GM12878 (cell line): Measurements from ENCODE around the gene MRPL2. TPM values are rescaled to one million over a fixed set of nuclear protein-coding genes. Genes with fewer than 3 reads are reported as not detected.
A peak's percentile ranks its signal among the peaks of the same experiment; 100 is the strongest.

Experiments used
- CBX5 ChIP-seq: sonication (generic); IDR thresholded peaks from 2 replicates; pipeline ENCODE4 v1.6.1; 2016; ENCODE audit warnings: low read depth, moderate library complexity, mild to moderate bottlenecking, inconsistent platforms
- DPF2 ChIP-seq: fragments of 450-650 bp; IDR thresholded peaks from 2 replicates; pipeline ENCODE4 v1.6.1; 2017; ENCODE audit warnings: mild to moderate bottlenecking
- FOXM1 ChIP-seq: IDR thresholded peaks from 2 replicates; pipeline ENCODE4 v1.6.1; 2012; ENCODE audit warnings: low read depth, mild to moderate bottlenecking, inconsistent platforms, low read length, moderate library complexity
- GATAD2B ChIP-seq: fragments of 450-650 bp; conservative IDR thresholded peaks from 2 replicates; pipeline ENCODE4 v1.6.1; 2017; ENCODE audit warnings: low read depth, mild to moderate bottlenecking, moderate library complexity
- HDAC6 ChIP-seq: fragments of 200-600 bp; sonication (generic); IDR thresholded peaks from one replicate; pipeline ENCODE4 v1.8.0; 2017; ENCODE audit warnings: antibody characterized with exemption; ENCODE audit not compliant: unreplicated experiment
- IKZF1 ChIP-seq: fragments of 450-650 bp; conservative IDR thresholded peaks from 2 replicates; pipeline ENCODE4 v1.6.1; 2017; ENCODE audit warnings: antibody characterized with exemption, mild to moderate bottlenecking
- IKZF2 ChIP-seq, 2 experiments: fragments of 450-650 bp; IDR thresholded peaks; 2 replicates each; pipeline ENCODE4 v1.6.1; 2017; ENCODE audit warnings: mild to moderate bottlenecking in 2 of 2, moderate library complexity in 2 of 2
- JUNB ChIP-seq: IDR thresholded peaks from 2 replicates; pipeline ENCODE4 v1.6.1; 2016; ENCODE audit warnings: antibody characterized with exemption, mild to moderate bottlenecking
- MEF2B ChIP-seq: fragments of 450-650 bp; IDR thresholded peaks from 2 replicates; pipeline ENCODE4 v1.6.1; 2018; ENCODE audit warnings: mild to moderate bottlenecking, moderate library complexity; ENCODE audit not compliant: partially characterized antibody, poor library complexity, severe bottlenecking
- MTA2 ChIP-seq: fragments of 450-650 bp; IDR thresholded peaks from 2 replicates; pipeline ENCODE4 v1.6.1; 2016; ENCODE audit warnings: low read depth, mild to moderate bottlenecking, moderate library complexity
- NR2C2 ChIP-seq: IDR thresholded peaks from 2 replicates; pipeline ENCODE4 v1.6.1; 2011; ENCODE audit warnings: borderline replicate concordance, low read depth; ENCODE audit not compliant: control insufficient read depth, insufficient read length
- RAD21 ChIP-seq: IDR thresholded peaks from 2 replicates; pipeline ENCODE4 v1.6.1; 2011; ENCODE audit warnings: mild to moderate bottlenecking, low read depth, low read length, moderate library complexity; ENCODE audit not compliant: insufficient read depth
- RUNX3 ChIP-seq: IDR thresholded peaks from 2 replicates; pipeline ENCODE4 v1.6.1; 2012; ENCODE audit warnings: low read length, inconsistent platforms
- SMAD1 ChIP-seq: fragments of 450-650 bp; IDR thresholded peaks from 2 replicates; pipeline ENCODE4 v1.6.1; 2018; ENCODE audit warnings: mild to moderate bottlenecking, low read depth; ENCODE audit not compliant: partially characterized antibody
- STAT1 ChIP-seq: fragments of 450-650 bp; conservative IDR thresholded peaks from 2 replicates; pipeline ENCODE4 v1.6.1; 2014; ENCODE audit warnings: antibody characterized with exemption, mild to moderate bottlenecking
- TCF12 ChIP-seq: IDR thresholded peaks from 2 replicates; pipeline ENCODE4 v1.6.1; 2011; ENCODE audit warnings: low read depth, mild to moderate bottlenecking, low read length
- YY1 ChIP-seq: IDR thresholded peaks from 2 replicates; pipeline ENCODE4 v1.6.1; 2011; ENCODE audit warnings: low read depth, mild to moderate bottlenecking, low read length
- polyA plus RNA-seq, 11 experiments: library from polyadenylated mRNA; depleted of rRNA in 4 of 11; unstranded in 6 of 11; stranded (reverse) in 5 of 11; fragments of >200 nt; fragmentation: Nextera tagmentation in 4 of 11; fragmentation: Illumina TruSeq in 1 of 11; extraction: Ambion mirVana in 4 of 11; extraction: Trizol in 1 of 11; gene quantifications; 1 replicate in 1 of 11; 2 replicates in 10 of 11; pipeline versions ENCODE4 v1.2.1 to v1.2.3, GENCODE V29; 2011 to 2016; ENCODE audit warnings: inconsistent platforms in 2 of 11, missing spikeins in 2 of 11, low read depth in 1 of 11
- total RNA-seq, 4 experiments: library from RNA; depleted of rRNA in 3 of 4; stranded (reverse); fragments of >200 nt in 3 of 4; fragmentation: Illumina TruSeq in 1 of 4; extraction: Trizol in 1 of 4; gene quantifications; 2 replicates each; pipeline versions ENCODE4 v1.2.1 to v1.2.3, GENCODE V29; 2013 to 2021
- TF ChIP-seq, protein P1 (sequence below): IDR thresholded peaks from 2 replicates; pipeline ENCODE4 v1.6.1; 2011; ENCODE audit warnings: borderline replicate concordance, low read depth, mild to moderate bottlenecking, moderate library complexity, low read length; ENCODE audit not compliant: insufficient read depth, poor library complexity, severe bottlenecking
- TF ChIP-seq, protein P2 (sequence below): fragments of 450-650 bp; IDR thresholded peaks from 2 replicates; pipeline ENCODE4 v1.6.1; 2017; ENCODE audit warnings: mild to moderate bottlenecking, low read depth, inconsistent platforms; ENCODE audit not compliant: poor library complexity, severe bottlenecking
- TF ChIP-seq, protein P3 (sequence below): IDR thresholded peaks from 2 replicates; pipeline ENCODE4 v1.6.1; 2012; ENCODE audit warnings: low read length, inconsistent platforms
- TF ChIP-seq, protein P4 (sequence below): fragments of 450-650 bp; IDR thresholded peaks from 2 replicates; pipeline ENCODE4 v1.6.1; 2017; ENCODE audit warnings: low read depth, mild to moderate bottlenecking, moderate library complexity

Gene MRPL2
- total and polyA plus RNA-seq, 10 of the 15 experiments (the other 5 are each of a cell fraction or from before 2014, with no cell fraction given), result 29.7 to 125 (median 50.2) TPM

DNA sequence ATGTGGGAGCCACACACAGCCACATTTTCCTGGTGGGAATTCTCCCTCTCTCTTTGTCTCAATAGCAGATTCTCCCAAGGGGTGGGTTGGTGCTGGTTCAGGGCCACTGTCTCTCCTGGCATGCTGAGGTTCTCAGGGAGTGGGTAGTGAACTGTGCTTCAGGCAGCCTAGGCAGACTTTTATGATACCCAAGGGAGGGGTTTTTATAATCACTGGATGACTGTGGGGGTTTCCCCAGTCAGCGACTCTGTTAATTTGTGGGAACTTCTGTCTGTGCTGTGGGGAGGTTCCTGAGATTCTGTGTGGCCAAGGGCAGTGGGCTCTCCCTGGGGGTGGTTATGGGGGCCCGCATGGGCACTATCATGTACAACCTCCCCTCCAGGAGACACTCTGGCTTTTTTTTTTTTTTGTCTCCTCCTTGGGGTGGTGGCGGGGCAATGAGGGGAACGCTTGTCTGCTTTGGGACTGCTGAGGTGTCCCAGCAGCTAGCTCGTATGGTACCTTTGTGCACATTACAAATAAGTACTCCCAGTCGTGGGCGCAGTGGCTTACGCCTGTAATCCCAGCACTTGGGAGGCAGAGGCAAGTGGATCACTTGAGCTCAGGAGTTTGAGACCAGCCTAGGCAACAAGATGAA, 26.9 kb upstream of the MRPL2 start (continued):
- TF ChIP-seq CBX5, result no peak
- TF ChIP-seq, protein P1, sequence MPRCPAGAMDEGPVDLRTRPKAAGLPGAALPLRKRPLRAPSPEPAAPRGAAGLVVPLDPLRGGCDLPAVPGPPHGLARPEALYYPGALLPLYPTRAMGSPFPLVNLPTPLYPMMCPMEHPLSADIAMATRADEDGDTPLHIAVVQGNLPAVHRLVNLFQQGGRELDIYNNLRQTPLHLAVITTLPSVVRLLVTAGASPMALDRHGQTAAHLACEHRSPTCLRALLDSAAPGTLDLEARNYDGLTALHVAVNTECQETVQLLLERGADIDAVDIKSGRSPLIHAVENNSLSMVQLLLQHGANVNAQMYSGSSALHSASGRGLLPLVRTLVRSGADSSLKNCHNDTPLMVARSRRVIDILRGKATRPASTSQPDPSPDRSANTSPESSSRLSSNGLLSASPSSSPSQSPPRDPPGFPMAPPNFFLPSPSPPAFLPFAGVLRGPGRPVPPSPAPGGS, result peak; percentile 58
- peak; percentile 52 to 58; a peak in 2 of 4 replicates for TF ChIP-seq IKZF2 (IDR thresholded peaks at IDR 0.05)
- TF ChIP-seq, protein P2, sequence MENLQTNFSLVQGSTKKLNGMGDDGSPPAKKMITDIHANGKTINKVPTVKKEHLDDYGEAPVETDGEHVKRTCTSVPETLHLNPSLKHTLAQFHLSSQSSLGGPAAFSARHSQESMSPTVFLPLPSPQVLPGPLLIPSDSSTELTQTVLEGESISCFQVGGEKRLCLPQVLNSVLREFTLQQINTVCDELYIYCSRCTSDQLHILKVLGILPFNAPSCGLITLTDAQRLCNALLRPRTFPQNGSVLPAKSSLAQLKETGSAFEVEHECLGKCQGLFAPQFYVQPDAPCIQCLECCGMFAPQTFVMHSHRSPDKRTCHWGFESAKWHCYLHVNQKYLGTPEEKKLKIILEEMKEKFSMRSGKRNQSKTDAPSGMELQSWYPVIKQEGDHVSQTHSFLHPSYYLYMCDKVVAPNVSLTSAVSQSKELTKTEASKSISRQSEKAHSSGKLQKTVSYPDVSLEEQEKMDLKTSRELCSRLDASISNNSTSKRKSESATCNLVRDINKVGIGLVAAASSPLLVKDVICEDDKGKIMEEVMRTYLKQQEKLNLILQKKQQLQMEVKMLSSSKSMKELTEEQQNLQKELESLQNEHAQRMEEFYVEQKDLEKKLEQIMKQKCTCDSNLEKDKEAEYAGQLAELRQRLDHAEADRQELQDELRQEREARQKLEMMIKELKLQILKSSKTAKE, result peak; percentile 34
- no peak for TF ChIP-seq HDAC6
- peak; percentile 61 for TF ChIP-seq IKZF1
- TF ChIP-seq, protein P3, sequence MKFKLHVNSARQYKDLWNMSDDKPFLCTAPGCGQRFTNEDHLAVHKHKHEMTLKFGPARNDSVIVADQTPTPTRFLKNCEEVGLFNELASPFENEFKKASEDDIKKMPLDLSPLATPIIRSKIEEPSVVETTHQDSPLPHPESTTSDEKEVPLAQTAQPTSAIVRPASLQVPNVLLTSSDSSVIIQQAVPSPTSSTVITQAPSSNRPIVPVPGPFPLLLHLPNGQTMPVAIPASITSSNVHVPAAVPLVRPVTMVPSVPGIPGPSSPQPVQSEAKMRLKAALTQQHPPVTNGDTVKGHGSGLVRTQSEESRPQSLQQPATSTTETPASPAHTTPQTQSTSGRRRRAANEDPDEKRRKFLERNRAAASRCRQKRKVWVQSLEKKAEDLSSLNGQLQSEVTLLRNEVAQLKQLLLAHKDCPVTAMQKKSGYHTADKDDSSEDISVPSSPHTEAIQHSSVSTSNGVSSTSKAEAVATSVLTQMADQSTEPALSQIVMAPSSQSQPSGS, result peak; percentile 22; the same call in 1 of the 2 replicates
- TF ChIP-seq, protein P4, sequence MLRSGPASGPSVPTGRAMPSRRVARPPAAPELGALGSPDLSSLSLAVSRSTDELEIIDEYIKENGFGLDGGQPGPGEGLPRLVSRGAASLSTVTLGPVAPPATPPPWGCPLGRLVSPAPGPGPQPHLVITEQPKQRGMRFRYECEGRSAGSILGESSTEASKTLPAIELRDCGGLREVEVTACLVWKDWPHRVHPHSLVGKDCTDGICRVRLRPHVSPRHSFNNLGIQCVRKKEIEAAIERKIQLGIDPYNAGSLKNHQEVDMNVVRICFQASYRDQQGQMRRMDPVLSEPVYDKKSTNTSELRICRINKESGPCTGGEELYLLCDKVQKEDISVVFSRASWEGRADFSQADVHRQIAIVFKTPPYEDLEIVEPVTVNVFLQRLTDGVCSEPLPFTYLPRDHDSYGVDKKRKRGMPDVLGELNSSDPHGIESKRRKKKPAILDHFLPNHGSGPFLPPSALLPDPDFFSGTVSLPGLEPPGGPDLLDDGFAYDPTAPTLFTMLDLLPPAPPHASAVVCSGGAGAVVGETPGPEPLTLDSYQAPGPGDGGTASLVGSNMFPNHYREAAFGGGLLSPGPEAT, result peak; percentile 73
- TF ChIP-seq NR2C2, result no peak
- TF ChIP-seq DPF2, result peak; percentile 56; the same call in 1 of the 2 replicates
- TF ChIP-seq RUNX3, result peak; percentile 55
- 0 out of 2 replicates have a peak, but pooled peaks have one; percentile 12 for TF ChIP-seq FOXM1
- peak; percentile 53 for TF ChIP-seq SMAD1
- peak; percentile 65 for TF ChIP-seq JUNB
- TF ChIP-seq TCF12, result 0 out of 2 replicates have a peak, but pooled peaks have one; percentile 30
- TF ChIP-seq STAT1, result no peak
- no peak for TF ChIP-seq RAD21
- peak; percentile 97 for TF ChIP-seq MEF2B
- 0 out of 2 replicates have a peak, but pooled peaks have one; percentile 2 for TF ChIP-seq YY1
- peak; percentile 67; the same call in 1 of the 2 replicates for TF ChIP-seq GATAD2B
- TF ChIP-seq MTA2, result peak; percentile 57; the same call in 1 of the 2 replicates
- TF ChIP-seq, all 136 proteins: peak for 21
